ENCODE results near the gene TNS3.

The TNS3 gene

GRCh38 chr7:47619806-47620205, 37.9 kb upstream of the TNS3 start:
- no peak for TF ChIP-seq GABPA (IDR thresholded peaks at IDR 0.05; ENCODE audit: low read depth)
- no peak for TF ChIP-seq POLR2AphosphoS5 (IDR thresholded peaks at IDR 0.05; ENCODE audit: low read depth)
- no peak for TF ChIP-seq SPI1 (IDR thresholded peaks at IDR 0.05; ENCODE audit: borderline replicate concordance, low read depth)
- TF ChIP-seq, protein P1, sequence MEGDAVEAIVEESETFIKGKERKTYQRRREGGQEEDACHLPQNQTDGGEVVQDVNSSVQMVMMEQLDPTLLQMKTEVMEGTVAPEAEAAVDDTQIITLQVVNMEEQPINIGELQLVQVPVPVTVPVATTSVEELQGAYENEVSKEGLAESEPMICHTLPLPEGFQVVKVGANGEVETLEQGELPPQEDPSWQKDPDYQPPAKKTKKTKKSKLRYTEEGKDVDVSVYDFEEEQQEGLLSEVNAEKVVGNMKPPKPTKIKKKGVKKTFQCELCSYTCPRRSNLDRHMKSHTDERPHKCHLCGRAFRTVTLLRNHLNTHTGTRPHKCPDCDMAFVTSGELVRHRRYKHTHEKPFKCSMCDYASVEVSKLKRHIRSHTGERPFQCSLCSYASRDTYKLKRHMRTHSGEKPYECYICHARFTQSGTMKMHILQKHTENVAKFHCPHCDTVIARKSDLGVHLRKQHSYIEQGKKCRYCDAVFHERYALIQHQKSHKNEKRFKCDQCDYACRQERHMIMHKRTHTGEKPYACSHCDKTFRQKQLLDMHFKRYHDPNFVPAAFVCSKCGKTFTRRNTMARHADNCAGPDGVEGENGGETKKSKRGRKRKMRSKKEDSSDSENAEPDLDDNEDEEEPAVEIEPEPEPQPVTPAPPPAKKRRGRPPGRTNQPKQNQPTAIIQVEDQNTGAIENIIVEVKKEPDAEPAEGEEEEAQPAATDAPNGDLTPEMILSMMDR (IDR thresholded peaks at IDR 0.05; ENCODE audit: insufficient read depth, low read length): no peak
- TF ChIP-seq, protein P2, sequence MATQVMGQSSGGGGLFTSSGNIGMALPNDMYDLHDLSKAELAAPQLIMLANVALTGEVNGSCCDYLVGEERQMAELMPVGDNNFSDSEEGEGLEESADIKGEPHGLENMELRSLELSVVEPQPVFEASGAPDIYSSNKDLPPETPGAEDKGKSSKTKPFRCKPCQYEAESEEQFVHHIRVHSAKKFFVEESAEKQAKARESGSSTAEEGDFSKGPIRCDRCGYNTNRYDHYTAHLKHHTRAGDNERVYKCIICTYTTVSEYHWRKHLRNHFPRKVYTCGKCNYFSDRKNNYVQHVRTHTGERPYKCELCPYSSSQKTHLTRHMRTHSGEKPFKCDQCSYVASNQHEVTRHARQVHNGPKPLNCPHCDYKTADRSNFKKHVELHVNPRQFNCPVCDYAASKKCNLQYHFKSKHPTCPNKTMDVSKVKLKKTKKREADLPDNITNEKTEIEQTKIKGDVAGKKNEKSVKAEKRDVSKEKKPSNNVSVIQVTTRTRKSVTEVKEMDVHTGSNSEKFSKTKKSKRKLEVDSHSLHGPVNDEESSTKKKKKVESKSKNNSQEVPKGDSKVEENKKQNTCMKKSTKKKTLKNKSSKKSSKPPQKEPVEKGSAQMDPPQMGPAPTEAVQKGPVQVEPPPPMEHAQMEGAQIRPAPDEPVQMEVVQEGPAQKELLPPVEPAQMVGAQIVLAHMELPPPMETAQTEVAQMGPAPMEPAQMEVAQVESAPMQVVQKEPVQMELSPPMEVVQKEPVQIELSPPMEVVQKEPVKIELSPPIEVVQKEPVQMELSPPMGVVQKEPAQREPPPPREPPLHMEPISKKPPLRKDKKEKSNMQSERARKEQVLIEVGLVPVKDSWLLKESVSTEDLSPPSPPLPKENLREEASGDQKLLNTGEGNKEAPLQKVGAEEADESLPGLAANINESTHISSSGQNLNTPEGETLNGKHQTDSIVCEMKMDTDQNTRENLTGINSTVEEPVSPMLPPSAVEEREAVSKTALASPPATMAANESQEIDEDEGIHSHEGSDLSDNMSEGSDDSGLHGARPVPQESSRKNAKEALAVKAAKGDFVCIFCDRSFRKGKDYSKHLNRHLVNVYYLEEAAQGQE (IDR thresholded peaks at IDR 0.05; ENCODE audit: insufficient replicate concordance, low read depth): no peak
- no peak for DNase-seq (ENCODE audit: low read depth in 1 of 2, low spot score in 1 of 2)
- Histone ChIP-seq H3K27me3 (ENCODE audit: insufficient read depth, poor library complexity, severe bottlenecking) (no peaks in the 10 kb centered on the region), H3K4me3 (replicated peaks; ENCODE audit: insufficient read depth, low read length) (no peak overlapping the region), H3K27ac (replicated peaks) (no peak overlapping the region)

DNA sequence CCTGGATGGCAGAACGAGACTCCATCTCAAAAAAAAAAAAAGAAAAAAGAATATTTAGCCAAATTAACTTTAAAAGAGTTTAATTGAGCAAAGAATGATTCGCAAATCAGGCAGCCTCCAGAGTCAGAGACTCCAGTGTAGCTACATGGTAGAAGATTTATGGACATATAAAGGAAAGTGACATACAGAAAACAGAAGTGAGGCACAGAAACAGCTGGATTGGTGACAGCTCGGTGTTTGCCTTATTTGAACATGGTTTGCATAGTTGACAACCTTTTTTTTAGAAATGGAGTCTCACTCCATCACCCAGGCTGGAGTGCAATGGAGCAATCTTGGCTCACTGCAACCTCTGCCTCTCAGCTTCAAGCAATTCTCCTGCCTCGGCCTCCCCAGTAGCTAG, 35.2 kb upstream of the TNS3 start:
- H3K27me3 ChIP-seq (ENCODE audit: insufficient read depth, poor library complexity, severe bottlenecking): no peaks in the 10 kb centered on the region
- DNase-seq (ENCODE audit: low read depth in 1 of 2, low spot score in 1 of 2): no peak
- H3K27ac ChIP-seq (replicated peaks): no peak overlapping the region
- TF ChIP-seq, protein P1 (IDR thresholded peaks at IDR 0.05; ENCODE audit: insufficient read depth, low read length): no peak
- TF ChIP-seq SPI1 (IDR thresholded peaks at IDR 0.05; ENCODE audit: borderline replicate concordance, low read depth): no peak
- TF ChIP-seq POLR2AphosphoS5 (IDR thresholded peaks at IDR 0.05; ENCODE audit: low read depth): no peak
- no peak for TF ChIP-seq GABPA (IDR thresholded peaks at IDR 0.05; ENCODE audit: low read depth)
- TF ChIP-seq, protein P2 (IDR thresholded peaks at IDR 0.05; ENCODE audit: insufficient replicate concordance, low read depth): no peak
- no peak overlapping the region for H3K4me3 ChIP-seq (replicated peaks; ENCODE audit: insufficient read depth, low read length)

- Histone ChIP-seq H3K4me3 (replicated peaks; ENCODE audit: insufficient read depth, low read length) (no peak overlapping the region), H3K27ac (replicated peaks) (no peak overlapping the region), H3K27me3 (ENCODE audit: insufficient read depth, poor library complexity, severe bottlenecking) (no peaks in the 10 kb centered on the region)
- TF ChIP-seq POLR2AphosphoS5 (IDR thresholded peaks at IDR 0.05; ENCODE audit: low read depth) (no peak), GABPA (IDR thresholded peaks at IDR 0.05; ENCODE audit: low read depth) (no peak), SPI1 (IDR thresholded peaks at IDR 0.05; ENCODE audit: borderline replicate concordance, low read depth) (no peak)
- TF ChIP-seq, protein P1 (IDR thresholded peaks at IDR 0.05; ENCODE audit: insufficient read depth, low read length): no peak
- TF ChIP-seq, protein P2 (IDR thresholded peaks at IDR 0.05; ENCODE audit: insufficient replicate concordance, low read depth): no peak
- no peak for DNase-seq (ENCODE audit: low read depth in 1 of 2, low spot score in 1 of 2)
Measured at GRCh38 chr7:47614450-47614849, 32.5 kb upstream of the TNS3 start.

All from HL-60 (cell line).